ENCODE data around the gene SLC2A5.

SLC2A5 gene

GRCh38 chr1:9048551-9048950 is 20.9 kb downstream of the SLC2A5 start:
- no peaks in the 10 kb centered on the region for H3K9me3 ChIP-seq (ENCODE audit: insufficient read depth, low read length)
- DNase-seq (ENCODE audit: low read depth, low spot score) = no peak
- no peaks in the 10 kb centered on the region for H3K36me3 ChIP-seq (ENCODE audit: insufficient read depth, insufficient read length, low read length)
- no peak overlapping the region for H3K9ac ChIP-seq (ENCODE audit: insufficient read length, low read depth)
- H3K27me3 ChIP-seq (ENCODE audit: insufficient read depth, insufficient read length) = no peaks in the 10 kb centered on the region
- TF ChIP-seq ZNF274 (IDR thresholded peaks at IDR 0.05; ENCODE audit: low read depth, low read length) (no peak), YY1 (IDR thresholded peaks at IDR 0.05; ENCODE audit: insufficient read depth, insufficient read length) (no peak), SUZ12 (IDR thresholded peaks at IDR 0.05; ENCODE audit: extremely low read depth, insufficient read depth, insufficient read length) (no peak)
- no peak overlapping the region for H3K4me3 ChIP-seq (ENCODE audit: insufficient read length, low read depth)
- H3K4me1 ChIP-seq (ENCODE audit: insufficient read depth, insufficient read length) = no peaks in the 10 kb centered on the region

- TF ChIP-seq YY1 (IDR thresholded peaks at IDR 0.05; ENCODE audit: insufficient read depth, insufficient read length) (no peak), SUZ12 (IDR thresholded peaks at IDR 0.05; ENCODE audit: extremely low read depth, insufficient read depth, insufficient read length) (no peak), ZNF274 (IDR thresholded peaks at IDR 0.05; ENCODE audit: low read depth, low read length) (no peak)
Measured at GRCh38 chr1:9047019-9047418, 22.4 kb downstream of the SLC2A5 start.

GRCh38 chr1:9045861-9046510 is 23.4 kb downstream of the SLC2A5 start:
- TF ChIP-seq YY1 (IDR thresholded peaks at IDR 0.05; ENCODE audit: insufficient read depth, insufficient read length) (no peak), SUZ12 (IDR thresholded peaks at IDR 0.05; ENCODE audit: extremely low read depth, insufficient read depth, insufficient read length) (no peak), ZNF274 (IDR thresholded peaks at IDR 0.05; ENCODE audit: low read depth, low read length) (no peak)
- DNase-seq (ENCODE audit: low read depth, low spot score) = no peak

More at GRCh38 chr1:9047019-9047418, 22.4 kb downstream of the SLC2A5 start:
- Histone ChIP-seq H3K4me3 (ENCODE audit: insufficient read length, low read depth) (no peak overlapping the region), H3K36me3 (ENCODE audit: insufficient read depth, insufficient read length, low read length) (no peaks in the 10 kb centered on the region), H3K9ac (ENCODE audit: insufficient read length, low read depth) (no peak overlapping the region), H3K9me3 (ENCODE audit: insufficient read depth, low read length) (no peaks in the 10 kb centered on the region), H3K4me1 (ENCODE audit: insufficient read depth, insufficient read length) (no peaks in the 10 kb centered on the region), H3K27me3 (ENCODE audit: insufficient read depth, insufficient read length) (no peaks in the 10 kb centered on the region)
- DNase-seq (ENCODE audit: low read depth, low spot score) = no peak

GRCh38 chr1:9044236-9044635 is 25.2 kb downstream of the SLC2A5 start:
- Histone ChIP-seq H3K4me3 (ENCODE audit: insufficient read length, low read depth) (no peak overlapping the region), H3K36me3 (ENCODE audit: insufficient read depth, insufficient read length, low read length) (no peaks in the 10 kb centered on the region), H3K27me3 (ENCODE audit: insufficient read depth, insufficient read length) (no peaks in the 10 kb centered on the region), H3K9me3 (ENCODE audit: insufficient read depth, low read length) (no peaks in the 10 kb centered on the region), H3K4me1 (ENCODE audit: insufficient read depth, insufficient read length) (no peaks in the 10 kb centered on the region), H3K9ac (ENCODE audit: insufficient read length, low read depth) (no peak overlapping the region)
- TF ChIP-seq ZNF274 (IDR thresholded peaks at IDR 0.05; ENCODE audit: low read depth, low read length) (no peak), YY1 (IDR thresholded peaks at IDR 0.05; ENCODE audit: insufficient read depth, insufficient read length) (no peak)
- no peak for DNase-seq (ENCODE audit: low read depth, low spot score)

More at GRCh38 chr1:9045861-9046510, 23.4 kb downstream of the SLC2A5 start:
- no peak overlapping the region for H3K4me3 ChIP-seq (ENCODE audit: insufficient read length, low read depth)
- H3K9ac ChIP-seq (ENCODE audit: insufficient read length, low read depth) = no peak overlapping the region
- H3K9me3 ChIP-seq (ENCODE audit: insufficient read depth, low read length) = no peaks in the 10 kb centered on the region
- no peaks in the 10 kb centered on the region for H3K36me3 ChIP-seq (ENCODE audit: insufficient read depth, insufficient read length, low read length)
- no peaks in the 10 kb centered on the region for H3K27me3 ChIP-seq (ENCODE audit: insufficient read depth, insufficient read length)
- no peaks in the 10 kb centered on the region for H3K4me1 ChIP-seq (ENCODE audit: insufficient read depth, insufficient read length)

GRCh38 chr1:9042272-9042671 is 27.2 kb downstream of the SLC2A5 start:
- no peak overlapping the region for H3K4me3 ChIP-seq (ENCODE audit: insufficient read length, low read depth)
- no peaks in the 10 kb centered on the region for H3K36me3 ChIP-seq (ENCODE audit: insufficient read depth, insufficient read length, low read length)
- H3K27me3 ChIP-seq (ENCODE audit: insufficient read depth, insufficient read length) = no peaks in the 10 kb centered on the region
- no peak for TF ChIP-seq ZNF274 (IDR thresholded peaks at IDR 0.05; ENCODE audit: low read depth, low read length)
- H3K4me1 ChIP-seq (ENCODE audit: insufficient read depth, insufficient read length) = peaks cover 2% of the 10 kb centered on the region
- DNase-seq (ENCODE audit: low read depth, low spot score) = no peak
- no peaks in the 10 kb centered on the region for H3K9me3 ChIP-seq (ENCODE audit: insufficient read depth, low read length)
- H3K9ac ChIP-seq (ENCODE audit: insufficient read length, low read depth) = no peak overlapping the region

- Histone ChIP-seq H3K9me3 (ENCODE audit: insufficient read depth, low read length) (no peaks in the 10 kb centered on the region), H3K9ac (ENCODE audit: insufficient read length, low read depth) (no peak overlapping the region), H3K4me3 (ENCODE audit: insufficient read length, low read depth) (no peak overlapping the region), H3K4me1 (ENCODE audit: insufficient read depth, insufficient read length) (peaks cover 2% of the 10 kb centered on the region), H3K36me3 (ENCODE audit: insufficient read depth, insufficient read length, low read length) (no peaks in the 10 kb centered on the region), H3K27me3 (ENCODE audit: insufficient read depth, insufficient read length) (no peaks in the 10 kb centered on the region)
- no peak for TF ChIP-seq ZNF274 (IDR thresholded peaks at IDR 0.05; ENCODE audit: low read depth, low read length)
- no peak for TF ChIP-seq YY1 (IDR thresholded peaks at IDR 0.05; ENCODE audit: insufficient read depth, insufficient read length)
- TF ChIP-seq SUZ12 (IDR thresholded peaks at IDR 0.05; ENCODE audit: extremely low read depth, insufficient read depth, insufficient read length) = no peak
- DNase-seq (ENCODE audit: low read depth, low spot score) = no peak
Measured at GRCh38 chr1:9041116-9041779, 28.2 kb downstream of the SLC2A5 start.

GRCh38 chr1:9040659-9041030 is 28.8 kb downstream of the SLC2A5 start:
- Histone ChIP-seq H3K4me3 (ENCODE audit: insufficient read length, low read depth) (no peak overlapping the region), H3K9ac (ENCODE audit: insufficient read length, low read depth) (no peak overlapping the region), H3K4me1 (ENCODE audit: insufficient read depth, insufficient read length) (peaks cover 2% of the 10 kb centered on the region), H3K9me3 (ENCODE audit: insufficient read depth, low read length) (peaks cover 6% of the 10 kb centered on the region; the same call in 1 of the 2 replicates), H3K36me3 (ENCODE audit: insufficient read depth, insufficient read length, low read length) (no peaks in the 10 kb centered on the region), H3K27me3 (ENCODE audit: insufficient read depth, insufficient read length) (no peaks in the 10 kb centered on the region)
- TF ChIP-seq SUZ12 (IDR thresholded peaks at IDR 0.05; ENCODE audit: extremely low read depth, insufficient read depth, insufficient read length) (no peak), ZNF274 (IDR thresholded peaks at IDR 0.05; ENCODE audit: low read depth, low read length) (no peak), YY1 (IDR thresholded peaks at IDR 0.05; ENCODE audit: insufficient read depth, insufficient read length) (no peak)
- no peak for DNase-seq (ENCODE audit: low read depth, low spot score)
